GM23338 (cell line): ENCODE data around the gene ZNF566. TPM values are rescaled to one million over a fixed set of nuclear protein-coding genes. Genes with fewer than 3 reads are reported as not detected.

Experiments
- ATAC-seq: fragments of 200-7000 bp; cut with Tn5 transposase; 3 replicates; pipeline ENCODE4 v1.9.1; 2020
- DNase-seq: peaks from one replicate; pipeline ENCODE4 v3.0.0-alpha.2; 2015; ENCODE audit warnings: low spot score
- H2AFZ ChIP-seq: fragments of 200-600 bp; sonication (generic); 2 replicates; pipeline ENCODE4 v1.8.0; 2016; ENCODE audit warnings: antibody characterized with exemption, mild to moderate bottlenecking, moderate library complexity
- H3F3A ChIP-seq: fragments of 200-600 bp; sonication (generic); replicated peaks from 2 replicates; pipeline ENCODE4 v1.8.0; 2017; ENCODE audit warnings: antibody characterized with exemption, mixed run types, low read depth
- H3K27ac ChIP-seq: fragments of 200-600 bp; sonication (generic); 2 replicates; pipeline ENCODE4 v1.6.1; 2016; ENCODE audit warnings: low read depth
- H3K27me3 ChIP-seq: fragments of 200-600 bp; sonication (generic); 2 replicates; pipeline ENCODE4 v1.8.0; 2016; ENCODE audit warnings: mild to moderate bottlenecking, mixed run types, moderate library complexity; ENCODE audit not compliant: insufficient read depth
- H3K36me3 ChIP-seq: fragments of 200-600 bp; sonication (generic); 2 replicates; pipeline ENCODE4 v1.8.0; 2016; ENCODE audit warnings: mild to moderate bottlenecking; ENCODE audit not compliant: insufficient read depth
- H3K4me1 ChIP-seq: fragments of 200-600 bp; sonication (generic); 2 replicates; pipeline ENCODE4 v1.8.0; 2016; ENCODE audit warnings: mild to moderate bottlenecking, moderate library complexity; ENCODE audit not compliant: insufficient read depth
- H3K4me2 ChIP-seq: fragments of 200-600 bp; sonication (generic); 2 replicates; pipeline ENCODE4 v1.7.1; 2017; ENCODE audit warnings: mixed run types
- H3K4me3 ChIP-seq: fragments of 200-600 bp; sonication (generic); 2 replicates; pipeline ENCODE4 v1.6.1; 2016; ENCODE audit warnings: mixed run types
- H3K79me2 ChIP-seq: fragments of 200-600 bp; sonication (generic); replicated peaks from 2 replicates; pipeline ENCODE4 v1.8.0; 2017; ENCODE audit warnings: mild to moderate bottlenecking; ENCODE audit not compliant: insufficient read depth
- H3K9me2 ChIP-seq: fragments of 200-600 bp; sonication (generic); 2 replicates; pipeline ENCODE4 v1.8.0; 2017; ENCODE audit not compliant: insufficient read depth
- H4K20me1 ChIP-seq: fragments of 200-600 bp; sonication (generic); replicated peaks from 2 replicates; pipeline ENCODE4 v1.8.0; 2017; ENCODE audit warnings: mild to moderate bottlenecking; ENCODE audit not compliant: insufficient read depth
- H3K27ac Mint-ChIP-seq: 2 replicates; pipeline ENCODE4 v1.8.0; 2020; ENCODE audit warnings: inconsistent platforms, mild to moderate bottlenecking, moderate library complexity, mixed read lengths
- H3K27me3 Mint-ChIP-seq: 3 replicates; pipeline ENCODE4 v1.8.0; 2022; ENCODE audit warnings: low read depth, mild to moderate bottlenecking, moderate library complexity, mixed read lengths, inconsistent platforms; ENCODE audit not compliant: insufficient read depth, poor library complexity
- H3K36me3 Mint-ChIP-seq: 3 replicates; pipeline ENCODE4 v1.8.0; 2021; ENCODE audit warnings: low read depth, mild to moderate bottlenecking, inconsistent platforms, moderate library complexity, mixed read lengths
- H3K4me1 Mint-ChIP-seq: 3 replicates; pipeline ENCODE4 v1.8.0; 2020; ENCODE audit warnings: mild to moderate bottlenecking, inconsistent platforms, mixed read lengths
- H3K4me3 Mint-ChIP-seq: 3 replicates; pipeline ENCODE4 v1.8.0; 2021; ENCODE audit warnings: moderate library complexity, mild to moderate bottlenecking, inconsistent platforms, mixed read lengths
- H3K9me3 Mint-ChIP-seq: 3 replicates; pipeline ENCODE4 v1.8.0; 2020; ENCODE audit warnings: moderate library complexity, mild to moderate bottlenecking, inconsistent platforms, mixed read lengths
- CREB1 ChIP-seq: fragments of 250-450 bp; sonication (Bioruptor Pico); IDR thresholded peaks from 2 replicates; pipeline ENCODE4 v1.5.0; 2020; ENCODE audit warnings: low read depth, mild to moderate bottlenecking, moderate library complexity
- ETS1 ChIP-seq: IDR thresholded peaks from 2 replicates; pipeline ENCODE4 v1.6.1; 2016; ENCODE audit warnings: antibody characterized with exemption
- NANOG ChIP-seq: IDR thresholded peaks from 2 replicates; pipeline ENCODE4 v1.6.1; 2016; ENCODE audit warnings: antibody characterized with exemption, borderline replicate concordance
- POLR2AphosphoS5 ChIP-seq: IDR thresholded peaks from 2 replicates; pipeline ENCODE4 v1.6.1; 2016; ENCODE audit warnings: antibody characterized with exemption, low read depth
- REST ChIP-seq: IDR thresholded peaks from one replicate; pipeline ENCODE4 v1.6.1; 2018; ENCODE audit warnings: antibody characterized with exemption; ENCODE audit not compliant: unreplicated experiment
- ZNF114 ChIP-seq: fragments of 250-450 bp; sonication (Bioruptor Pico); IDR thresholded peaks from 2 replicates; pipeline ENCODE4 v1.5.0; 2020; ENCODE audit warnings: mild to moderate bottlenecking, moderate library complexity
- ZNF462 ChIP-seq: fragments of 250-450 bp; sonication (Bioruptor Pico); IDR thresholded peaks from 2 replicates; pipeline ENCODE4 v1.5.0; 2020; ENCODE audit warnings: mild to moderate bottlenecking, moderate library complexity
- polyA plus RNA-seq: library from polyadenylated mRNA; unstranded; fragments of >200 nt; fragmentation: Nextera tagmentation; extraction: Ambion mirVana; gene quantifications from 2 replicates; pipeline ENCODE4 v1.2.1, GENCODE V29; 2016
- total RNA-seq: library from RNA; depleted of rRNA; stranded (reverse); fragments of >200 nt; shearing (Covaris generic); gene quantifications from 2 replicates; pipeline ENCODE4 v1.2.3, GENCODE V29; 2014

ZNF566 gene
- total and polyA plus RNA-seq, 2 experiments from 2014 or later = 11.9 to 18.0 TPM

- Histone ChIP-seq H3K4me3 (peak within 1 kb of the TSS; percentile 74), H3K79me2 (peaks cover 70% of the 10 kb centered on the region), H3K27me3 (no peaks in the 10 kb centered on the region), H3K36me3 (peaks cover 6% of the 10 kb centered on the region; the same call in 1 of the 2 replicates), H4K20me1 (peaks cover 9% of the 10 kb centered on the region), H2AFZ (peak within 1 kb of the TSS; percentile 100), H3K4me2 (peak within 1 kb of the TSS; percentile 86), H3K4me1 (peaks cover 15% of the 10 kb centered on the region), H3K27ac (peak within 1 kb of the TSS; percentile 84), H3F3A (no peaks in the 10 kb centered on the region), H3K9me2 (no peaks in the 10 kb centered on the region)
- DNase-seq = peak; percentile 99
- Mint-ChIP-seq H3K9me3 (peaks cover 34% of the 10 kb centered on the region), H3K27me3 (peaks cover 7% of the 10 kb centered on the region), H3K4me3 (peak within 1 kb of the TSS; percentile 98), H3K4me1 (peaks cover 12% of the 10 kb centered on the region; the same call in 2 of the 3 replicates), H3K36me3 (peaks cover 55% of the 10 kb centered on the region), H3K27ac (peak within 1 kb of the TSS; percentile 100)
- ATAC-seq = peak; percentile 96
- no peak for TF ChIP-seq NANOG
- peak; percentile 94 for TF ChIP-seq ETS1
- peak; percentile 97 for TF ChIP-seq POLR2AphosphoS5
- peak; percentile 81 for TF ChIP-seq CREB1 (CRISPR knock-in tag)
- no peak for TF ChIP-seq ZNF462
- TF ChIP-seq ZNF114 (CRISPR knock-in tag) = no peak
- TF ChIP-seq REST = peak; percentile 11
Measured at GRCh38 chr19:36528194-36528920, 39.0 kb upstream of the ZNF566 start, which contains the start of gene ZNF260. Gene ZNF260 (minus strand): TSS chr19:36528271. CDS start chr19:36515238, 13,033 bp downstream.
